PC-3 (cell line): ENCODE results near the gene DECR2. TPM values are rescaled to one million over a fixed set of nuclear protein-coding genes. Genes with fewer than 3 reads are reported as not detected.

ENCODE experiments used
- ATAC-seq: fragments of 200-7000 bp; cut with Tn5 transposase; 2 replicates; pipeline ENCODE4 v1.9.1; 2020; ENCODE audit warnings: mild to moderate bottlenecking, moderate library complexity
- BruUV-seq: library from RNA; stranded (reverse); fragments of 400-500 nt; replicated peaks from 2 replicates; lab custom pipeline; 2021; lab: Mats Ljungman, UMichigan
- CTCF ChIA-PET: fragments of 300-600 bp; sonication (Branson Sonifier 250); formaldehyde crosslinking; loops from one replicate; lab custom pipeline; 2022; ENCODE audit warnings: antibody characterized with exemption; lab: Charles Lee
- POLR2A ChIA-PET: fragments of 300-600 bp; sonication (Branson Sonifier 250); formaldehyde crosslinking; loops from one replicate; lab custom pipeline; 2022; ENCODE audit warnings: antibody characterized with exemption; ENCODE audit not compliant: unreplicated experiment; lab: Charles Lee
- DNase-seq: peaks from one replicate; pipeline ENCODE4 v3.0.0-alpha.2; 2015
- H2AFZ ChIP-seq: fragments of 300-600 bp; sonication (generic); 2 replicates; pipeline ENCODE4 v1.6.0; 2016; ENCODE audit warnings: antibody characterized with exemption, low read length
- H3F3A ChIP-seq: fragments of 300-600 bp; sonication (generic); one replicate; pipeline ENCODE4 v1.6.0; 2017; ENCODE audit warnings: antibody characterized with exemption, low read length, control low read depth, mild to moderate bottlenecking; ENCODE audit not compliant: unreplicated experiment
- H3K27ac ChIP-seq: fragments of 300-600 bp; sonication (generic); 2 replicates; pipeline ENCODE4 v1.5.1; 2016; ENCODE audit warnings: mild to moderate bottlenecking, low read length
- H3K27me3 ChIP-seq: fragments of 300-600 bp; sonication (generic); 2 replicates; pipeline ENCODE4 v1.6.1; 2016; ENCODE audit warnings: low read length, mixed read lengths
- H3K36me3 ChIP-seq: fragments of 300-600 bp; sonication (generic); 2 replicates; pipeline ENCODE4 v1.6.1; 2016; ENCODE audit warnings: low read depth, mixed run types, low read length, mixed read lengths
- H3K4me1 ChIP-seq: fragments of 300-600 bp; sonication (generic); 2 replicates; pipeline ENCODE4 v1.5.1; 2016; ENCODE audit warnings: low read length; ENCODE audit not compliant: insufficient read depth
- H3K4me2 ChIP-seq: fragments of 300-600 bp; sonication (generic); 2 replicates; pipeline ENCODE4 v1.6.0; 2016; ENCODE audit warnings: low read length
- H3K4me3 ChIP-seq: fragments of 300-600 bp; sonication (generic); 2 replicates; pipeline ENCODE4 v1.5.1; 2016; ENCODE audit warnings: mild to moderate bottlenecking, low read length, mixed read lengths
- H3K79me2 ChIP-seq: fragments of 300-600 bp; sonication (generic); 2 replicates; pipeline ENCODE4 v1.6.1; 2017; ENCODE audit warnings: low read length, mixed read lengths
- H3K9ac ChIP-seq: fragments of 300-600 bp; sonication (generic); 2 replicates; pipeline ENCODE4 v1.6.0; 2016; ENCODE audit warnings: mild to moderate bottlenecking, low read length
- H3K9me2 ChIP-seq: fragments of 300-600 bp; sonication (generic); replicated peaks from 2 replicates; pipeline ENCODE4 v1.6.1; 2016; ENCODE audit warnings: mixed run types, low read length, mixed read lengths
- H3K9me3 ChIP-seq: fragments of 300-600 bp; sonication (generic); 2 replicates; pipeline ENCODE4 v1.6.1; 2016; ENCODE audit warnings: low read length, mixed read lengths
- H4K20me1 ChIP-seq: fragments of 300-600 bp; sonication (generic); 2 replicates; pipeline ENCODE4 v1.6.1; 2016; ENCODE audit warnings: low read length, mixed read lengths
- CTCF ChIP-seq: fragments of 300-600 bp; sonication (generic); conservative IDR thresholded peaks from 2 replicates; pipeline ENCODE4 v1.5.1; 2017; ENCODE audit warnings: antibody characterized with exemption, low read depth, mild to moderate bottlenecking, low read length
- EZH2 ChIP-seq: fragments of 300-600 bp; sonication (generic); IDR thresholded peaks from one replicate; pipeline ENCODE4 v1.6.1; 2017; ENCODE audit warnings: antibody characterized with exemption, mild to moderate bottlenecking, low read length; ENCODE audit not compliant: unreplicated experiment
- EZH2phosphoT487 ChIP-seq: fragments of 300-600 bp; sonication (generic); IDR thresholded peaks from 2 replicates; pipeline ENCODE4 v1.6.1; 2018; ENCODE audit warnings: mild to moderate bottlenecking, antibody characterized with exemption, low read length, borderline replicate concordance
- intact Hi-C: fragments of 100-400 bp; cut with micrococcal nuclease; formaldehyde crosslinking; loops from 2 replicates; pipeline ENCODE4 v1.9.0; 2023
- total RNA-seq: library from RNA; depleted of rRNA; stranded (reverse); fragments of >200 nt; gene quantifications from 2 replicates; pipeline ENCODE4 v1.2.3, GENCODE V29; 2014

The DECR2 gene
- total RNA-seq, 1 experiment from 2014 or later, result 19.8 TPM

- Histone ChIP-seq H2AFZ (no peak overlapping the region), H3K9ac (no peak overlapping the region), H3K4me3 (no peak overlapping the region), H3K27me3 (no peaks in the 10 kb centered on the region), H3F3A (no peaks in the 10 kb centered on the region), H3K4me1 (no peaks in the 10 kb centered on the region), H3K36me3 (no peaks in the 10 kb centered on the region), H3K9me3 (no peaks in the 10 kb centered on the region), H4K20me1 (no peaks in the 10 kb centered on the region), H3K9me2 (no peaks in the 10 kb centered on the region), H3K79me2 (no peaks in the 10 kb centered on the region), H3K27ac (no peak overlapping the region), H3K4me2 (no peak overlapping the region)
- ATAC-seq (no peak), DNase-seq (no peak)
- ChIA-PET CTCF (no interaction called here), POLR2A (no interaction called here)
- no peak for TF ChIP-seq EZH2
- TF ChIP-seq EZH2phosphoT487, result no peak
- no peak for TF ChIP-seq CTCF
- intact Hi-C loops, result no loop called here
- BruUV-seq, result no TSS peak
Observed at GRCh38 chr16:442976-443375, 41.3 kb downstream of the DECR2 start.

- Histone ChIP-seq H3K79me2 (no peaks in the 10 kb centered on the region), H4K20me1 (no peaks in the 10 kb centered on the region), H3K9me3 (no peaks in the 10 kb centered on the region), H2AFZ (no peak overlapping the region), H3K9me2 (no peaks in the 10 kb centered on the region), H3K27me3 (no peaks in the 10 kb centered on the region), H3K9ac (no peak overlapping the region), H3K4me3 (no peak overlapping the region), H3K4me1 (no peaks in the 10 kb centered on the region), H3K36me3 (no peaks in the 10 kb centered on the region), H3K4me2 (no peak overlapping the region), H3F3A (no peaks in the 10 kb centered on the region), H3K27ac (no peak overlapping the region)
- CTCF ChIA-PET, result no interaction called here
- ATAC-seq (no peak), DNase-seq (no peak)
- intact Hi-C loops, result no loop called here
- BruUV-seq, result no TSS peak
- TF ChIP-seq EZH2 (no peak), CTCF (no peak), EZH2phosphoT487 (no peak)
- POLR2A ChIA-PET, result no interaction called here
Observed at GRCh38 chr16:444027-444426, 42.3 kb downstream of the DECR2 start.

GRCh38 chr16:445566-445965, 43.9 kb downstream of the DECR2 start:
- Histone ChIP-seq H3K27me3 (no peaks in the 10 kb centered on the region), H3K9ac (no peak overlapping the region), H3K4me3 (no peak overlapping the region), H3K4me1 (no peaks in the 10 kb centered on the region), H2AFZ (no peak overlapping the region), H3K4me2 (no peak overlapping the region), H3K36me3 (no peaks in the 10 kb centered on the region), H3K27ac (no peak overlapping the region), H3K9me3 (no peaks in the 10 kb centered on the region), H4K20me1 (no peaks in the 10 kb centered on the region), H3K79me2 (no peaks in the 10 kb centered on the region), H3F3A (no peaks in the 10 kb centered on the region), H3K9me2 (no peaks in the 10 kb centered on the region)
- POLR2A ChIA-PET, result no interaction called here
- ATAC-seq, result no peak
- CTCF ChIA-PET, result no interaction called here
- BruUV-seq, result no TSS peak
- intact Hi-C loops, result no loop called here
- DNase-seq, result no peak
- TF ChIP-seq EZH2phosphoT487, result no peak
- TF ChIP-seq CTCF, result no peak
- TF ChIP-seq EZH2, result no peak
